H1 (cell line): ENCODE data around the gene ZFP1. TPM values are rescaled to one million over a fixed set of nuclear protein-coding genes. Genes with fewer than 3 reads are reported as not detected.

Experiments
- CTCF ChIA-PET: fragments of 300-600 bp; sonication (Branson Sonifier 250); formaldehyde crosslinking; loops from one replicate; lab custom pipeline; 2021; ENCODE audit not compliant: partially characterized antibody; lab: Charles Lee
- POLR2A ChIA-PET: fragments of 300-600 bp; sonication (Branson Sonifier 250); formaldehyde crosslinking; loops from one replicate; lab custom pipeline; 2021; ENCODE audit warnings: inconsistent platforms; ENCODE audit not compliant: partially characterized antibody; lab: Charles Lee
- DNase-seq, 2 experiments: peaks; one replicate each; pipeline versions ENCODE4 v3.0.0 to v3.0.0-alpha.2; 2010 to 2022; ENCODE audit warnings: low spot score in 2 of 2, low read depth in 1 of 2, mixed read lengths in 1 of 2
- FAIRE-seq: peaks from 2 replicates; lab custom pipeline; 2011; peaks lifted over from hg19 to GRCh38; lab: Jason Lieb, UNC
- H2AFZ ChIP-seq: 2 replicates; pipeline ENCODE4 v1.8.1; 2012; ENCODE audit warnings: low read length, inconsistent platforms
- H2AK5ac ChIP-seq: 2 replicates; pipeline ENCODE4 v1.6.1; 2013; ENCODE audit warnings: low read depth, low read length
- H2BK120ac ChIP-seq: replicated peaks from 2 replicates; pipeline ENCODE3; 2013; ENCODE audit warnings: low read depth, low read length, inconsistent platforms
- H2BK12ac ChIP-seq: 2 replicates; pipeline ENCODE4 v1.6.1; 2013; ENCODE audit warnings: low read depth, low read length
- H2BK15ac ChIP-seq: 2 replicates; pipeline ENCODE4 v1.6.1; 2013; ENCODE audit warnings: low read length
- H2BK20ac ChIP-seq: 2 replicates; pipeline ENCODE4 v1.6.1; 2013; ENCODE audit warnings: low read length
- H2BK5ac ChIP-seq: 2 replicates; pipeline ENCODE4 v1.6.1; 2013; ENCODE audit warnings: low read depth, low read length
- H3K14ac ChIP-seq: 2 replicates; pipeline ENCODE4 v1.6.1; 2013; ENCODE audit warnings: inconsistent platforms; ENCODE audit not compliant: insufficient read length
- H3K18ac ChIP-seq: 2 replicates; pipeline ENCODE4 v1.6.1; 2013; ENCODE audit warnings: low read length; ENCODE audit errors: extremely low read depth
- H3K23ac ChIP-seq: 2 replicates; pipeline ENCODE4 v1.6.1; 2013; ENCODE audit warnings: inconsistent platforms; ENCODE audit not compliant: insufficient read length
- H3K23me2 ChIP-seq: 2 replicates; pipeline ENCODE4 v1.6.1; 2013; ENCODE audit warnings: low read depth, low read length
- H3K27ac ChIP-seq: 2 replicates; pipeline ENCODE4 v1.6.1; 2011; ENCODE audit warnings: low read depth, low read length, inconsistent platforms
- H3K27me3 ChIP-seq, 4 experiments: replicated peaks in 1 of 4; 1 replicate in 1 of 4; 2 replicates in 3 of 4; pipeline versions ENCODE4 v1.6.1 to v1.8.1; 2011 to 2013; ENCODE audit warnings: low read length in 3 of 4, mild to moderate bottlenecking in 3 of 4, inconsistent platforms in 2 of 4, mixed read lengths in 2 of 4, moderate library complexity in 1 of 4; ENCODE audit not compliant: control insufficient read depth in 3 of 4, insufficient read depth in 3 of 4; ENCODE audit errors: extremely low read depth in 1 of 4
- H3K36me3 ChIP-seq, 4 experiments: 2 replicates each; pipeline versions ENCODE4 v1.6.1 to v1.8.1; 2011 to 2013; ENCODE audit warnings: mild to moderate bottlenecking in 4 of 4, low read length in 3 of 4, moderate library complexity in 2 of 4, control low read depth in 1 of 4, inconsistent platforms in 1 of 4; ENCODE audit not compliant: insufficient read depth in 4 of 4, control insufficient read depth in 2 of 4
- H3K4ac ChIP-seq: replicated peaks from 2 replicates; pipeline ENCODE3; 2013; ENCODE audit warnings: low read length, low read depth, mixed read lengths, inconsistent platforms; ENCODE audit not compliant: insufficient read length
- H3K4me1 ChIP-seq, 4 experiments: replicated peaks in 1 of 4; 1 replicate in 1 of 4; 2 replicates in 3 of 4; pipeline versions ENCODE4 v1.6.1 to v1.8.1; 2011 to 2013; ENCODE audit warnings: low read length in 3 of 4, inconsistent platforms in 2 of 4, mixed read lengths in 1 of 4; ENCODE audit not compliant: insufficient read depth in 4 of 4, control insufficient read depth in 3 of 4
- H3K4me2 ChIP-seq, 2 experiments: 2 replicates each; pipeline versions ENCODE4 v1.6.1 to v1.8.1; 2011 to 2013; ENCODE audit warnings: low read depth in 2 of 2, low read length in 2 of 2, control low read depth in 1 of 2, inconsistent platforms in 1 of 2, mild to moderate bottlenecking in 1 of 2; ENCODE audit not compliant: insufficient read depth in 1 of 2
- H3K4me3 ChIP-seq, 4 experiments: fragments of 200-600, 300-600 bp in 1 of 4; sonication (generic), shearing (Covaris generic), sonication (Bioruptor Twin) in 1 of 4; 2 replicates each; pipeline versions ENCODE4 v1.5.1 to v1.8.1; 2011 to 2016; ENCODE audit warnings: low read length in 4 of 4, low read depth in 3 of 4, control low read depth in 2 of 4, inconsistent platforms in 2 of 4, mild to moderate bottlenecking in 2 of 4, mixed read lengths in 1 of 4, moderate library complexity in 1 of 4; ENCODE audit not compliant: insufficient read depth in 2 of 4; ENCODE audit errors: extremely low read depth in 1 of 4
- H3K56ac ChIP-seq: replicated peaks from 2 replicates; pipeline ENCODE3; 2013; ENCODE audit warnings: low read depth, mild to moderate bottlenecking, mixed read lengths, low read length, inconsistent platforms; ENCODE audit not compliant: insufficient read length
- H3K79me1 ChIP-seq: 2 replicates; pipeline ENCODE4 v1.6.1; 2013; ENCODE audit warnings: low read depth, low read length, control low read depth
- H3K79me2 ChIP-seq, 2 experiments: 2 replicates each; pipeline versions ENCODE4 v1.6.1 to v1.8.1; 2012 to 2013; ENCODE audit warnings: low read length in 2 of 2, mild to moderate bottlenecking in 2 of 2, inconsistent platforms in 1 of 2; ENCODE audit not compliant: insufficient read depth in 2 of 2, control insufficient read depth in 1 of 2
- H3K9ac ChIP-seq, 4 experiments: replicated peaks in 1 of 4; 1 replicate in 1 of 4; 2 replicates in 3 of 4; pipeline versions ENCODE4 v1.6.1 to v1.8.1; 2011 to 2013; ENCODE audit warnings: low read depth in 3 of 4, low read length in 3 of 4, control low read depth in 2 of 4, mild to moderate bottlenecking in 2 of 4, moderate library complexity in 2 of 4, inconsistent platforms in 1 of 4; ENCODE audit errors: extremely low read depth in 1 of 4
- H3K9me3 ChIP-seq, 2 experiments: 2 replicates each; pipeline versions ENCODE4 v1.6.1 to v1.8.1; 2012 to 2013; ENCODE audit warnings: mild to moderate bottlenecking in 2 of 2, moderate library complexity in 2 of 2, control low read depth in 1 of 2, inconsistent platforms in 1 of 2, low read depth in 1 of 2, low read length in 1 of 2, mixed read lengths in 1 of 2; ENCODE audit not compliant: insufficient read depth in 2 of 2
- H4K20me1 ChIP-seq, 2 experiments: replicated peaks in 1 of 2; 2 replicates each; pipeline versions ENCODE3 to v1.8.1; 2011 to 2013; ENCODE audit warnings: inconsistent platforms in 2 of 2, low read length in 2 of 2, mild to moderate bottlenecking in 1 of 2; ENCODE audit not compliant: insufficient read depth in 2 of 2, control insufficient read depth in 1 of 2
- H4K5ac ChIP-seq: 2 replicates; pipeline ENCODE4 v1.6.1; 2013; ENCODE audit warnings: low read length, low read depth, mixed read lengths, inconsistent platforms; ENCODE audit not compliant: insufficient read length
- H4K8ac ChIP-seq: 2 replicates; pipeline ENCODE4 v1.8.0; 2013; ENCODE audit warnings: mild to moderate bottlenecking, moderate library complexity, low read length, inconsistent platforms; ENCODE audit not compliant: insufficient read depth; ENCODE audit errors: extremely low read depth
- H4K91ac ChIP-seq: replicated peaks from 2 replicates; pipeline ENCODE3; 2013; ENCODE audit warnings: low read length, mixed read lengths, inconsistent platforms; ENCODE audit not compliant: insufficient read length
- CEBPB ChIP-seq: IDR thresholded peaks from 2 replicates; pipeline ENCODE4 v1.6.1; 2012; ENCODE audit warnings: low read depth, low read length
- CHD1 ChIP-seq: IDR thresholded peaks from 2 replicates; pipeline ENCODE4 v1.6.1; 2012; ENCODE audit warnings: low read depth, low read length, improper control_type of control experiment
- EP300 ChIP-seq, 2 experiments: IDR thresholded peaks; 1 replicate in 1 of 2; 2 replicates in 1 of 2; pipeline ENCODE4 v1.6.1; 2011 to 2012; ENCODE audit warnings: low read depth in 2 of 2, low read length in 2 of 2, mild to moderate bottlenecking in 2 of 2, borderline replicate concordance in 1 of 2, inconsistent platforms in 1 of 2, moderate library complexity in 1 of 2
- GABPA ChIP-seq: IDR thresholded peaks from 2 replicates; pipeline ENCODE4 v1.6.1; 2011; ENCODE audit warnings: mild to moderate bottlenecking, low read length, moderate library complexity, borderline replicate concordance; ENCODE audit not compliant: insufficient read depth
- JUN ChIP-seq: IDR thresholded peaks from 2 replicates; pipeline ENCODE4 v1.6.1; 2011; ENCODE audit warnings: low read depth, mild to moderate bottlenecking, improper control_type of control experiment, low read length
- JUND ChIP-seq: IDR thresholded peaks from 2 replicates; pipeline ENCODE4 v1.6.1; 2011; ENCODE audit warnings: mild to moderate bottlenecking, improper control_type of control experiment, low read length
- NANOG ChIP-seq: IDR thresholded peaks from 2 replicates; pipeline ENCODE4 v1.6.1; 2011; ENCODE audit warnings: low read length, low read depth, mild to moderate bottlenecking, inconsistent platforms; ENCODE audit not compliant: insufficient read depth, poor library complexity, severe bottlenecking
- RNF2 ChIP-seq: fragments of 200-900, 300-1000 bp; sonication (generic); IDR thresholded peaks from 2 replicates; pipeline ENCODE4 v1.7.1; 2016; ENCODE audit warnings: borderline replicate concordance, low read depth, mild to moderate bottlenecking, antibody characterized with exemption, low read length; ENCODE audit not compliant: poor library complexity, severe bottlenecking; ENCODE audit errors: missing control alignments
- SAP30 ChIP-seq: fragments of 300-600 bp; sonication (generic); IDR thresholded peaks from 2 replicates; pipeline ENCODE4 v1.7.1; 2012; ENCODE audit warnings: low read length, moderate library complexity, mild to moderate bottlenecking, inconsistent platforms; ENCODE audit not compliant: insufficient read depth, insufficient replicate concordance
- SIN3A ChIP-seq, 2 experiments: IDR thresholded peaks in 1 of 2; conservative IDR thresholded peaks in 1 of 2; 2 replicates each; pipeline ENCODE4 v1.6.1; 2011 to 2012; ENCODE audit warnings: low read length in 2 of 2, improper control_type of control experiment in 1 of 2, low read depth in 1 of 2, mild to moderate bottlenecking in 1 of 2
- WGBS, 2 experiments: shearing (Covaris generic) in 1 of 2; methylation state at CpG; one replicate each; pipeline versions ENCODE4 v1.1.6 to v1.1.7; 2013 to 2015; ENCODE audit warnings: low lambda C conversion rate in 2 of 2, mixed read lengths in 2 of 2, inconsistent platforms in 1 of 2, low coverage in 1 of 2, missing lambda C conversion rate in 1 of 2; ENCODE audit not compliant: insufficient replicate concordance in 2 of 2, insufficient coverage in 1 of 2, insufficient read length in 1 of 2; ENCODE audit errors: extremely low coverage in 1 of 2, missing lambda C conversion rate in 1 of 2; 5-methylcytosine and 5-hydroxymethylcytosine counted together
- polyA plus RNA-seq, 7 experiments: library from polyadenylated mRNA; depleted of rRNA in 3 of 7; stranded (reverse) in 5 of 7; unstranded in 2 of 7; fragments of >200 nt in 5 of 7; fragments of 200-250 nt in 2 of 7; gene quantifications; 1 replicate in 5 of 7; 2 replicates in 1 of 7; 4 replicates in 1 of 7; pipeline versions ENCODE4 v1.2.1 to v1.2.3, GENCODE V29; 2011 to 2013; ENCODE audit warnings: missing spikeins in 2 of 7, mixed read lengths in 2 of 7
- total RNA-seq: library from RNA; stranded (reverse); fragmentation: NEBNext Ultra II Directional; extraction: Animal tissue kit (Norgen Biotek cat#: 25700); gene quantifications from 2 replicates; pipeline ENCODE4 v1.2.1, GENCODE V29; 2021

ZFP1 gene
- total and polyA plus RNA-seq, 2 of the 8 experiments (the other 6 are each of a cell fraction or from before 2014, with no cell fraction given): 4.0 to 11.2 TPM

- Histone ChIP-seq H3K23me2 (no peaks in the 10 kb centered on the region), H3K14ac (no peak overlapping the region), H3K27me3 (no peaks in the 10 kb centered on the region), H3K56ac (no peak overlapping the region), H4K8ac (0 out of 2 replicates have a peak overlapping the region, but pooled peaks have one; percentile 5), H4K20me1 (no peaks in the 10 kb centered on the region), H2BK20ac (no peak overlapping the region), H3K27ac (no peak overlapping the region), H2BK120ac (no peak overlapping the region), H2BK12ac (no peak overlapping the region), H4K5ac (no peak overlapping the region), H3K4me2 (no peak overlapping the region), H3K4me1 (peaks cover 0 to 2% (median 0%) of the 10 kb centered on the region in 4 experiments; a peak in 3 of 7 replicates), H3K9ac (no peak overlapping the region), H2AFZ (no peak overlapping the region), H3K79me1 (no peaks in the 10 kb centered on the region), H3K79me2 (no peaks in the 10 kb centered on the region), H2BK5ac (no peak overlapping the region), H4K91ac (no peak overlapping the region), H3K9me3 (no peaks in the 10 kb centered on the region), H3K4ac (no peak overlapping the region), H3K18ac (no peak overlapping the region), H2AK5ac (no peak overlapping the region), H3K36me3 (no peaks in the 10 kb centered on the region), H2BK15ac (no peak overlapping the region), H3K4me3 (no peak overlapping the region), H3K23ac (no peak overlapping the region)
- CTCF ChIA-PET: interaction anchor here (0.6 to 10.4 kb wide), 12 partner anchors 10 to 425 kb away, joined by 3 to 157 read pairs (median 3); partner anchors contain the start of gene CTRB1
- POLR2A ChIA-PET: interaction anchor here (1.0 to 1.1 kb wide), 2 partner anchors 55 to 57 kb away, joined by 3 read pairs; partner anchors contain the start of gene BCAR1
- no peak for DNase-seq
- FAIRE-seq: no peak
- WGBS, 2 experiments: 88% methylated on average over 24 of the region's 24 CpGs; no CpG with 5 or more reads in 1 of the 2 experiments
- TF ChIP-seq JUN: no peak
- TF ChIP-seq NANOG: no peak
- TF ChIP-seq SAP30: no peak
- no peak for TF ChIP-seq CEBPB
- no peak for TF ChIP-seq JUND
- no peak for TF ChIP-seq EP300 (IDR thresholded peaks at IDR 0.05; ENCODE audit: borderline replicate concordance in 1 of 2, low read depth in 2 of 2, low read length in 2 of 2)
- TF ChIP-seq SIN3A (conservative IDR thresholded peaks at IDR 0.05 in 1 of 2, IDR thresholded peaks at IDR 0.05 in 1 of 2; ENCODE audit: low read depth in 1 of 2, low read length in 2 of 2): no peak
- no peak for TF ChIP-seq RNF2
- no peak for TF ChIP-seq GABPA
- TF ChIP-seq CHD1: no peak
Measured at GRCh38 chr16:75195811-75196790, 47.8 kb downstream of the ZFP1 start.
